ENCODE measurements around the gene NTRK1.

GRCh38 chr1:156865865-156866248, 5.2 kb downstream of the NTRK1 start:
- TF ChIP-seq YY1 (IDR thresholded peaks at IDR 0.05; ENCODE audit: insufficient read depth, insufficient read length), result no peak
- no peak for TF ChIP-seq ZNF274 (IDR thresholded peaks at IDR 0.05; ENCODE audit: low read depth, low read length)
- no peak for TF ChIP-seq SUZ12 (IDR thresholded peaks at IDR 0.05; ENCODE audit: extremely low read depth, insufficient read depth, insufficient read length)

Data from NT2/D1 (cell line).